ENCODE results near the gene WRAP53. TPM values are rescaled to one million over a fixed set of nuclear protein-coding genes. Genes with fewer than 3 reads are reported as not detected.

The WRAP53 gene
- total RNA-seq, 6 experiments from 2014 or later, result 1.9 to 3.8 (median 3.0) TPM

- DNase-seq (peak; percentile 78 to 81 (median 80)), ATAC-seq (peak; percentile 60 to 68 (median 64))
- Histone ChIP-seq H3K27ac (peak overlapping the region; percentile 90 to 98 (median 93)), H3K4me3 (peak overlapping the region; percentile 69 to 94 (median 88)), H3K4me1 (peaks cover 0 to 22% (median 10%) of the 10 kb centered on the region in 4 donors), H3K36me3 (no peaks in the 10 kb centered on the region), H3K27me3 (no peaks in the 10 kb centered on the region), H3K9me3 (no peaks in the 10 kb centered on the region)
- 0% methylated on average over 21 of the region's 30 CpGs for WGBS (ENCODE audit: insufficient coverage, low coverage, low lambda C conversion rate, missing lambda C conversion rate)
- TF ChIP-seq POLR2A (IDR thresholded peaks at IDR 0.05), result peak; percentile 82
- TF ChIP-seq, protein P1, sequence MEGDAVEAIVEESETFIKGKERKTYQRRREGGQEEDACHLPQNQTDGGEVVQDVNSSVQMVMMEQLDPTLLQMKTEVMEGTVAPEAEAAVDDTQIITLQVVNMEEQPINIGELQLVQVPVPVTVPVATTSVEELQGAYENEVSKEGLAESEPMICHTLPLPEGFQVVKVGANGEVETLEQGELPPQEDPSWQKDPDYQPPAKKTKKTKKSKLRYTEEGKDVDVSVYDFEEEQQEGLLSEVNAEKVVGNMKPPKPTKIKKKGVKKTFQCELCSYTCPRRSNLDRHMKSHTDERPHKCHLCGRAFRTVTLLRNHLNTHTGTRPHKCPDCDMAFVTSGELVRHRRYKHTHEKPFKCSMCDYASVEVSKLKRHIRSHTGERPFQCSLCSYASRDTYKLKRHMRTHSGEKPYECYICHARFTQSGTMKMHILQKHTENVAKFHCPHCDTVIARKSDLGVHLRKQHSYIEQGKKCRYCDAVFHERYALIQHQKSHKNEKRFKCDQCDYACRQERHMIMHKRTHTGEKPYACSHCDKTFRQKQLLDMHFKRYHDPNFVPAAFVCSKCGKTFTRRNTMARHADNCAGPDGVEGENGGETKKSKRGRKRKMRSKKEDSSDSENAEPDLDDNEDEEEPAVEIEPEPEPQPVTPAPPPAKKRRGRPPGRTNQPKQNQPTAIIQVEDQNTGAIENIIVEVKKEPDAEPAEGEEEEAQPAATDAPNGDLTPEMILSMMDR (IDR thresholded peaks at IDR 0.05), result no peak
- intact Hi-C loops (cut with DNase I), result loop anchor here (10.0 kb wide), 1 partner anchor 52 kb away; the partner anchor contains the start of gene SHBG (in 2 of the 2)
These were observed 1.8 kb upstream of the WRAP53 start for GRCh38 chr17:7686222-7687071.

DNA sequence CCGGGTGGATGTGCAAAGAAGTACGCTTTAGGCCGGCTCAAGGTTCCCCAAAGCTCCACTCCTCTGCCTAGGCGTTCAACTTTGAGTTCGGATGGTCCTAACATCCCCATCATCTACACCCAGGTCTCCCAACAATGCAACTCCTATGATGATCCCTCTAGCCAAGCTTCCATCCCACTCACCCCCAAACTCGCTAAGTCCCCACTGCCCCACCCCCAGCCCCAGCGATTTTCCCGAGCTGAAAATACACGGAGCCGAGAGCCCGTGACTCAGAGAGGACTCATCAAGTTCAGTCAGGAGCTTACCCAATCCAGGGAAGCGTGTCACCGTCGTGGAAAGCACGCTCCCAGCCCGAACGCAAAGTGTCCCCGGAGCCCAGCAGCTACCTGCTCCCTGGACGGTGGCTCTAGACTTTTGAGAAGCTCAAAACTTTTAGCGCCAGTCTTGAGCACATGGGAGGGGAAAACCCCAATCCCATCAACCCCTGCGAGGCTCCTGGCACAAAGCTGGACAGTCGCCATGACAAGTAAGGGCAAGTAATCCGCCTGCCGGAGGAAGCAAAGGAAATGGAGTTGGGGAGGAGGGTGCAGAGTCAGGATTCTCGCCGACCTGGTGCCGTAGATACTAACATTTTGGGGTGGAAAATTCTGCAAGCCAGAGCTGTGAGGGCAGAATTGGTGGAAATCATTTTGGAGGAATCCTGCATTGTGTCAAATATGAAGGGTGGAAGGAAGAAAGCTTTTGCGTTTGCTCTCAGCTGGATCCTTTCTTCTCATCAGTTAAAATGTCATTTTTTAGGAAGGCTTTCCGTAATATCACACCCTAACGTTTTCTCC lies 987 bp upstream of the WRAP53 start, which contains the start of gene TP53:
Gene TP53, minus strand, starts transcription at position 419 of the 836 bp plus-strand sequence. CDS start 10,896 bp downstream, outside the sequence.
- Histone ChIP-seq H3K27me3 (no peaks in the 10 kb centered on the region), H3K36me3 (no peaks in the 10 kb centered on the region), H3K9me3 (no peaks in the 10 kb centered on the region), H3K27ac (peak within 1 kb of the TSS; percentile 90 to 98 (median 93)), H3K4me3 (peak within 1 kb of the TSS; percentile 69 to 94 (median 88)), H3K4me1 (peaks cover 0 to 22% (median 10%) of the 10 kb centered on the region in 4 donors)
- ATAC-seq, result peak; percentile 58 to 65 (median 64)
- intact Hi-C loops (cut with DNase I), result loop anchor here (10.0 kb wide), 1 partner anchor 52 kb away; the partner anchor contains the start of gene SHBG (in 2 of the 2)
- under 1% methylated on average over 22 of the region's 30 CpGs for WGBS (ENCODE audit: insufficient coverage, low coverage, low lambda C conversion rate, missing lambda C conversion rate)
- TF ChIP-seq, protein P1 (IDR thresholded peaks at IDR 0.05), result no peak
- TF ChIP-seq POLR2A (IDR thresholded peaks at IDR 0.05), result peak; percentile 76
- peak; percentile 84 to 92 (median 89) for DNase-seq

DNA sequence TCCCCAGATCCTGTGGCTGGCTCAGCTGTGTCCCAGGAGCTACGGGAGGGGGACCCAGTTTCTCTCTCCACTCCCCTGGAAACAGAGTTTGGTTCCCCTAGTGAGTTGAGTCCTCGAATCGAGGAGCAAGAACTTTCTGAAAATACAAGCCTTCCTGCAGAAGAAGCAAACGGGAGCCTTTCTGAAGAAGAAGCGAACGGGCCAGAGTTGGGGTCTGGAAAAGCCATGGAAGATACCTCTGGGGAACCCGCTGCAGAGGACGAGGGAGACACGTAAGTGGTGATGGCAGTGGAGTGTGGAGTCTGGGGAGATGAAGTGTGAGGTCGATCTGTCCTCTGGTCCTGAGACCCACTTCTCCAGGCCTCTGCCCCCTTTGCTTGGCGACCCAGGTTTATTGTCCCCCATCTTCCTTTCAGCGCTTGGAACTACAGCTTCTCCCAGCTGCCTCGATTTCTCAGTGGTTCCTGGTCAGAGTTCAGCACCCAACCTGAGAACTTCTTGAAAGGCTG lies 585 bp downstream of the WRAP53 start:
- no peak for TF ChIP-seq POLR2A (IDR thresholded peaks at IDR 0.05)
- TF ChIP-seq, protein P1 (IDR thresholded peaks at IDR 0.05), result no peak
- no peaks in the 10 kb centered on the region for H3K27me3 ChIP-seq
- H3K27ac ChIP-seq, result peak overlapping the region in 1 of 3 donors; percentile 24
- H3K4me3 ChIP-seq, result peak overlapping the region; percentile 60 to 94 (median 69)
- no peaks in the 10 kb centered on the region for H3K9me3 ChIP-seq
- DNase-seq, result no peak
- no peaks in the 10 kb centered on the region for H3K36me3 ChIP-seq
- ATAC-seq, result no peak
- peaks cover 0 to 22% (median 10%) of the 10 kb centered on the region in 4 donors for H3K4me1 ChIP-seq
- intact Hi-C loops (cut with DNase I), result loop anchor here (10.0 kb wide), 1 partner anchor 54 kb away; the partner anchor contains the start of gene SHBG (in 2 of the 2)
- 17% methylated on average over 10 of the region's 13 CpGs for WGBS (ENCODE audit: insufficient coverage, low coverage, low lambda C conversion rate, missing lambda C conversion rate)

- Histone ChIP-seq H3K36me3 (no peaks in the 10 kb centered on the region), H3K9me3 (no peaks in the 10 kb centered on the region), H3K4me3 (no peak overlapping the region), H3K27me3 (no peaks in the 10 kb centered on the region), H3K27ac (no peak overlapping the region), H3K4me1 (no peaks in the 10 kb centered on the region)
- TF ChIP-seq POLR2A (IDR thresholded peaks at IDR 0.05), result no peak
- intact Hi-C loops (cut with DNase I), result no loop called here
- ATAC-seq (no peak), DNase-seq (no peak)
- 93% methylated on average over 10 of the region's 10 CpGs for WGBS (ENCODE audit: insufficient coverage, low coverage, low lambda C conversion rate, missing lambda C conversion rate)
These were observed 7.3 kb downstream of the WRAP53 start for GRCh38 chr17:7695586-7695985.
